ENCODE data around the gene ABR. TPM values are rescaled to one million over a fixed set of nuclear protein-coding genes. Genes with fewer than 3 reads are reported as not detected.
"Not testable (repeated sequence)": the region's sequence is repeated elsewhere in the genome, so short reads cannot be mapped to it uniquely, and the experiment has no call there.

ABR gene
- total RNA-seq, 1 donor from 2014 or later, result 94.5 TPM

DNA sequence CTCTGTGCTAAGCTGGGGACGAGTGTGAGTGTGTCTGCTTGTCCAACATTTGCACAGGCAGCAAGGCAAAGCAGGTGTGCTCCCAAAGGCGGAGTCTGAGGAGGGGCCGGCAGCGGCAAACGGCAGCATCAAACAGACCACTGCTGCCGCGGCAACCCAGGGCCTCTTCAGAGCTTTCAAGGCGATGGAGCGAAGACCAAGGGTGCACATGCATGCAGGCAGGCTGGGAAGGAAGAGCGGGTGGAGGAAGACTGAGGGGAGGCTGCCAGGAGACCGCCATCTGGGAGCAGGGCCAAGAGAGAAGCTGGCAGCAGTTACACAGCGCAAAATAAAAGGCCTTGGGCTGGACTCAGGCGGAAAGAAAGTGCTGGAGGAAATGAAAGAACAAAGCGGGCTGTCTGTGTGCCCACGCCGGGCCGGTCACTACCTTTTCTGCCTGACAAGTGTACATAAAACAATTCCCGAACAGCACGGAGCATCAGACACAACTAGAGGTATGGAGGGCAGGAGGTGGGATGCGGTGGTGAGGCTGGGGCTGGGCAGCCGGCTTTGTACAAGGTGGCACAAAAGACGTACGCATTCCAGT, 174.3 kb downstream of the ABR start:
- peak; percentile 33 for ATAC-seq

DNA sequence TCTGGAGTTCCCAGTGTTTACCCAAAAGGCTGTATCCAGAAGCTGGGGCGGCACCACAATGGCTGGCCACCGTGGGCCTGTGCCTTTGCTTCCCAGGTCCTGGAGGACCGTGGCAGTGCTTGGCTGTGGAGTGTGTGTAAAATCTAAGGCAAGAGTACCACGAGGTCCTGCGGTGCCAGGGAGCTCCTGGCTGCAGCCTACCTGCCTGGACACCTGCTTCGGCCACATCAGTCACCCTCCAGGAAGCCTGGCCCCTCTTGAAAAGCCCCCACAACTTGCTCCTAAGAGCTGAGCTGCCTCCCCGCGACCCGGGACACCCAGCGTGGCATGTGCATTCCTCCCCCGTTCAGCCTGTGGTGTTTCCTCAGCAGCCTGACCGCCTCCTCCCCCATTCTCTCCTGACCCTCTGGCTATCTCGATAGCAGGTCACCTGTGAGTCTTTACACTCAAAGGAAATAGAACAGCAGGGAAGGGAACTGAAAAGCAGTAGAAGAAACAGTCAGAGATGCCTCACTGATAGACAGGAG, 174.9 kb downstream of the ABR start:
- ATAC-seq, result no peak

DNA sequence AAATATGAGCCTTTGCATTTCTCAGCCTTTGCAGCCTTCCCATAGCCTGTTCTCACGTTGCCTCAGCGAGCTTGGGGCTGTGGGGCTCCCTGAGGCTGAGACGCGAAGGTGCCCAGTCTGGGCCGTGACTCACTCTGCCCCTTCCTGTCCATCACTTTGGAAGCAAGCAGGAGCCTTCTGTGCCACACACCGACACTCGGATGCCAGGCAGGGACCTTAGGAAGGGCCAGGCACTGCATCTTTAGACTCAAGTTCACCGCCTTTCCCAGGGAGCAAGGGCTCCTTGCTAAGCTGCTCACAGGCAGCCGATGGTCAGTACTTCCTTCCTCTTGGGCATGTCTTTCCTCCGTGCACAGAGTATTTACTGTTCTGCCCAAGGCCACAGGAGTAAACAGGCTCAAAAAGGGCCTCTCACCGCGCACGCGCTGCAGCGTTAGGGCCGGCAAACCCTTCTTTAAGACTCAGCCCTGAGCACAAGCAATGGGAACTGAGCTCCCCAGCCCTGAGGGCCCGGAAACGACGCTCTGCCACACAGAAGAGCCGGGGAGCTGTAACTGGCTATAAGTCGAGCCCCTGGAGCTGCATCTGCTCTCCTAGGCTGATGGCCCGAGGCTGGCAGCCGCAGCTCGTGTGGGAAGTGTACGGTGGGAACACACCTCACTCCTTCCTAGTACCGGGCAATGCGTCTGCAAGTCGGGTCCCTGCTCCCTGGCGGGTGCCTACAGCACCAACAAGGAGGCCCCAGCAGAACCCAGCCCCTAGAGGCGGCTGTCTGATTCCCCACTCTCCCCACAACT, 175.6 kb downstream of the ABR start:
- no peak for ATAC-seq

DNA sequence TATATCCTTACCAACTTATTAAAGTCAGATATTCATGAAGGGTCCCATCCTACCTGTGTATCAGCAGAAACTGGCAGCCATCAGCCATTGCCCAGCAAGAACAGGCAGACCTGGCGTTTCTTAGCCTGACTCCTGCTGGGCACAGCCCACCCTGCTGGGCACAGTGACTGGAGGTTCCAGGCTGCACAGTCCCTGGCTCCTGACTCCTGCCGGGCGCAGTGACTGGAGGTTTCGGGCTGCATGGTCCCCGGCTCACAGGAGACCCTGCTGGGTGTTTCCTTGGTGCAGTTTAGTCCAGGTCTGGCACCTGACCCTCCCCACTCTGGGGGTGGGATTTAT, 176.2 kb downstream of the ABR start:
- ATAC-seq, result no peak

DNA sequence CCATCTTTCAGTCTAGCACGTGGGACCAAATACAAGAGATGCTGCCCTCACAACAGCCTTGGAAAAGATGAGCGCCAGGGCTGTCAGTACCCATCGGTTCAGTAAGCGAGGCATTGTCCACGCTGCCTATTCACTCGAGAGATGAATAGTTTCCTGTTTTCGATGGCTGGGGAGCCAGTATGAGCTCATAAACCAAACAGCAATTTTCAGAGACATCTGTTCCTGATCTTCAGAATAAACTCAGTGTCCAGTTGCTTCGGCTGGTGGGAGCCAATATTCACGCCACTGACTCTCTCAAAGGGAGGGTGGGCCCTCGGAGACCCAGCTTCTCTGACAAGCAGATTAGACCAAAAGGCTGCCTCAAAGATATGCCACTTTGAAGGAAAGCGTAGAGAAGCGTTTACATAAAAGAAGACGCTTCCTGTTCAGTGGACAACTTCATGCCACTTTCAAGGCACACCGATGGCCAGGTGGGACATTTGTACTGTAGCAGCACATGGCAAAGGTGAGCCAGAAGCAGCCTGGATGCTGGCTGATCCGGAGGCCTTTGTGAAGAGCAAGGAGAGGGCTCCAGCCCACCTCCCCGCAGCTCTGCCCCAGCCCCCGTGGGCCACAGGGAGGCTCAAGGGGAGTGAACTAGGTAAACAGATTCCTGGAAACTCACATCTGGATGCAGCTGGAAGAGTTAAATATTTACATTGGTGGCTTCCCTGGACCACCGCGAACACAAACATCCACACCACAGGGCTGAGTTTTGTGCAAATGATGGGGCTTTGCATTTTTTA, 176.8 kb downstream of the ABR start:
- ATAC-seq, result no peak

DNA sequence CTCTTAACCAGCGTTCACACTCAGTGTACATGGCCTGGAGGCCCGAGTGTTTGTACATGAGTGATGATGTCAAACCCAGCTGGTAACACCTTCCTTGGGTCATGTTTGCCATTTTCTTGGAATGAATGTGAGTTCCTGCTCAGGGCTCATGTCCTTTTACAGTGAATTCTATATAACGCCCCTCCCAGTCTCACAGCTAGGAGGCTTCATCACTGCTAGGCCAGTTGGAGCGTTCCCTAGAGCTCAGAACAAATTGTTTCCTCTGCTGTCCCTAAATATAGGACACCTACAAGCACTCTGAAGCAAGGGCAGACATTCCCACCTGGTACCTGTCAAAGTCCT, 177.4 kb downstream of the ABR start:
- ATAC-seq, result no peak

DNA sequence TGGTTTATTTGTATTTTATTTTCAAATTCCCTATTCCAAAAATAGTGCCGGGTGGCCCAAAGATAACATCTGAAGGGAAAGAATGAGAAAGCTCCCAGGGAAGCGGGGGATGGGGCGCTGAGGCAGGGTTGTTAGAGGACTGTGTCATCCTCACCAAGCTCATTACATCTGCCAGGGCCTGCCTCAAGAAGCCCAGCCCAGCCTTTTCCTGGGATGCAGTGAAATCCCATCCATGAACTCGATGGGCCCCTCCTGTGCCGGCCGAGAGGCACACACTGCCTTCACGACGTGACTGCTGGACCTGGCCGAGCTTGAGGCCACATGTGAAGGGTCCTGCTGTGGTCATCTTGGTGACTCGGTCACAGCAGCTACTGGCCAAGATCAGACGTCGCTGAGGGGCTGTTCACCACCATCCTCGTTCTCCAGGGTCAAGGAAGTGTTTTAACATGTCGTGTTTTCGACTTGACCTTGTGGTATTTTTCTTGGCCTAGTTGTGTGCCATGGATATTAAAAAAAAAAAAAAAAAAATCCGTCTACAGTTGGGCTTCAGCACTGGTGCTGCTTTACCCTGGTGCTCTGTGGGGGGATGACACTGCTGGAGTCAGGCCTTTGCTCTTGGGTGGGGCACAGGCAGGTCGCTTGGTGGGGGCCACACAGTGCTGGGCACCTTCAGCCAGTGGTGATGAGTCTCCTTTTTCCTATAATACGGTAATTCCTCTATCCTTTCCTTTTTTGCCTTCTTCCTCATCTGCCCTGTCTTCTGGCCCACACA, 178.0 kb downstream of the ABR start:
- ATAC-seq, result no peak

DNA sequence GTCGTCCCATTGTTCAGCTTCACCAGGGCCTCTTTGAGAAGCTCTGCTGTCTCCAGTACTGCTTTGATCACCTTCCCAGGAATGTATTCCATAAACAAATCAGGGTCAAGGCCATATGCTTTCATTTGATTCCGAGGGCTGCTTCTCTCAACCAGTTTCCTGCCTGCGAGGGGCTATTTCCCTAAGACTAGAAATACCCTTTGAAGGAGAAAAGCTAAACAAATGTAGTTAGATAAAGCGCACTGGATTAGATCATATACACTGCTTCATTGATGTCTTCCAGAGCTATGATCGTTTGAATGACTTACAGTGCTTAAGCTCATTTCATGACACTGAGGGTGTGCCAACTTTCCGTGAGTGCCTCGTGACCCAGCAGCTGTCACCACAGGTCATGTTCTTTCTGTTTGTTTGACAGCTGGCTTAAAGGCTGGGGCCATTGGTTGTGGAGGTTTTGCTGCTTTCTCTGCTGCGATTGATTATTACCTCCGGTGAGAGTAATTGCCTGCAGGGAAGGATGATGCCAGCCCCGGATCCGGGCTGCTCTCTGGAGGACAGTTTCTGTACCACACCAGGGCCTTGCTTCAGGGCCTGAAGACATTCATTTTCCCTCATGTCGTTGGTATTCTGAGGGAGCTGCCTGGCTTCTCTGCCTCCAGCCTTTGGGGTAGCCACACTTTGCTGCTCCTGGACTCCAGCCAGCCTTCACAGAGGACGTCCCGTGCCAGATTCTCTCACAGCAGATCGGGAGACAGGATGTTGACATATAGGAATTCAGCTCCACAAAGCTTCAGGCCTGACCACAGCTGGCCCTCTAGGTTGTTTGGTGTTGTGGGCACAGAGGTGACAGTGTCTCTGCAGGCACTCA, 179.0 kb downstream of the ABR start:
- no peak for ATAC-seq

DNA sequence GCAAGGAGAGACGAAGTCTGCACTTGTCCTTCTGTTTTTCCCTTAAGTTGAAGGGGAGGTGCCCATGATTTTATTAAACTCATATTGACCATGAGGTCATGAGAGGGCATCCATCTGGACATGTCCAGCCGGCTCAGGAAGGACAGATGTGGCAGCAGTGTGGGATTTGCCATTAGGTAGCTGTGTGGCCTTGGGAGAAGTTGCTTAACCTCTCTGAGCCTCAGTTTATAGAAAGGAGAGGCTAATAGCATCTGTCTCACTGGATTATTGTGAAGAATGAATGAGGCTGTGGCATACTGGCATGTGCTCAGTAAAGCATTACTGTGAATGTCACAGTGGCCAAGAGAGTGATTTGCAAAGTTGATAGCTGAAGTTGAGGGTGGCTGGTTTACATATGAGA, 181.7 kb downstream of the ABR start:
- ATAC-seq, result no peak

DNA sequence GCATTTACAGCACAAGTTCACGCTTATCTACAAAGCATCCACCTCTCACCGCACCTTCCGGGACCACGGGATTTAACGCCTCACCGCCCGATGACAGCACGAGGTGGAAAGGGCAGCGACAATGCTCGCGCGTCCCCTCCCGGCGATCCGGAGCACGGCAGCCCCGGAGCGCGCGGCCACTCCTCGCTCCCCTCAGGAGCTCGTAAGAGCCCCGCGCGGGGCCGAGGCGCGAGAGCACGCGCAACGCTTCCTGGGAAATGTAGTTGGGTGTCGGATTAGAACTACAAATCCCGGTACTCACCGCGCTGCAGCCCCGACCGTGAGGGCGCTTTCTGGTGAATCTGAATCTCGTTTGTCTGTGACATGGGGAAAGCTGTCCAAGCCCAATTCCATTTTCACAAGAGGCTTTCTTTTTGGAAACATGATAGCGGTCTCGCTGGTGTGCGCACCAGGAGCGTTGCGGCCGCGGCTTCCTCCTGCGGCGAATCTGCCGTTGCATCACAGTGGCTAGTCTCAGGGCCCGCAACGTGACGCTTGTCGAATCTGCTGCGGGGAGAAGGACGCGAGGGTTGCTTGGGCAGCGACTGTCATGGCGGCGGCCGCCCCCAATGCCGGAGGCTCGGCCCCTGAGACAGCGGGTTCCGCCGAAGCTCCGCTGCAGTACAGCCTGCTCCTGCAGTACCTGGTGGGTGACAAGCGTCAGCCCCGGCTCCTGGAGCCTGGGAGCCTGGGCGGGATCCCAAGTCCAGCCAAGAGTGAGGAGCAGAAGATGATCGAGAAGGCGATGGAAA, 183.0 kb downstream of the ABR start, which contains the start of gene TIMM22:
TIMM22 (plus strand) TSS at position 576 of the 791 bp plus-strand sequence; CDS start at position 590, 14 bp downstream.
- peak; percentile 94 for ATAC-seq

DNA sequence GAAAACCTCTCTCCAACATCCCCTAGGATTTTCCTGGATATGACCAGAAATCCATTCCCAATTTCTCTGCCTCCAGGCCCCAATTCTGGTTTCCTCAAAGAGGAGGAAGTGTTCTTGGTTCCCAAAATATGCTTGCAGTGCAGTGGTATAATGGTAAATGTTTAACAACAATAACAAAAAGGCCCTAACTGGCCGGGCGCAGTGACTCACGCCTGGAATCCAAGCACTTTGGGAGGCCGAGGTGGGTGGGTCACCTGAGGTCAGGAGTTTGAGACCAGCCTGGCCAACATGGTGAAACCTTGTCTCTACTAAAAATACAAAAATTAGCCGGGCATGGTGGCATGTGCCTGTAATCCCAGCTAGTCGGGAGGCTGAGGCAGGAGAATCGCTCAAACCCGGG, 184.5 kb downstream of the ABR start:
- ATAC-seq, result not testable (repeated sequence)

DNA sequence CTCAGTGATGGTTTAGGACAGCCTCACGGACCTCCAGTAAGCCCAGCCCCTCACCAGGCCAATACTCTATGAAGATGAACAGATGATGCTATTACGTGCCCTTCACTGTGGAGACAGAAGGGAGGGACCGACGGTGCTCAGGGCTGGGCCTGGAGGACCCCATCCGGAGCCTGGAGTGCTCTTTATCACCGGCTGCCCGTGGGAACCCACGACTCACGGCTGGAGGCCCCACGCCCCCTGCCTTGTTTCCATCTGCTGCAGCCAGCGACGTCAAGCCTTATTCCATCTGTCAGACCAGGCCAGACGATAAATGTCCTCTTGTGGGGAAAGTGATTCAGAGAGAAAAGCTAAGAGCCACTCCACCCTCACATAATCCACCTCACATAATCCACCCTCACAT, 186.8 kb downstream of the ABR start:
- no peak for ATAC-seq

DNA sequence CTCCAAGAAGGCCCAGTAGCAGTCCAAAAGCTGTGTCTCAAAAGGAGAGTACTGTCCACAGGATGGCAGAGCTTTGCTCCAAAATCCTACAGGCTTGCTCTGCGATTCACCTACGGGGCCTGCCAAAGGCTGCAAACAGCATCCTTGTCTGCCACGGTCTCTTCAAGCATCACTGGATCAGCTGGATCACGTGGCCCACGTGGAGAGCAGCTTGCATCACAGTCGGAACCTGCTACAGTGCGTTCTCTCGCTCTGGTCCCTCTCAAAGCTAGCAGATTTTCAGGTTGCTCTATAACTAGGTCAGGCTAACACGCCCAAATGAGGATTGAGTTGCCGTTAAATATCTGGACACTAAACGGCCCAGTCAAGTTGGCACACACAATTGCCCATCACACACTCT, 191.2 kb downstream of the ABR start:
- ATAC-seq, result no peak

DNA sequence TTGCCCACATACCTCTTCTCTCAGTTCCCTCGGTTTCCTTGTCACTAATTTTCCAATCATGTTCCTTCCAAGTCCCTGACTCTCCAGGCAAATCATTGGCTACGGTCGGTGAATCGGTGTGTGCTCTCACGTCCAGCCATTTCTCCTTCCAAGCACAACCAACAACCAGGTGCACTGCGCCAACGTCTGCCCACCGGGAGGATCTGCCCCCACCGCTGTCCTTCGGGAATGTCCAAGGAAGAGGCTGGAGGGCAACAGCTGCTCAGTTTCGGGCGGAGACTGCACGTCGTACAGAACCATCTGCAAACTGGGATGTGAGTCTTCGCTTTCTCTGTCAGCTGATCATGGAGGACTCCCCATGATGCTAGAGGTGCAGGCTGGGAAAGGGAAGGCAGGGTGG, 191.8 kb downstream of the ABR start:
- no peak for ATAC-seq

DNA sequence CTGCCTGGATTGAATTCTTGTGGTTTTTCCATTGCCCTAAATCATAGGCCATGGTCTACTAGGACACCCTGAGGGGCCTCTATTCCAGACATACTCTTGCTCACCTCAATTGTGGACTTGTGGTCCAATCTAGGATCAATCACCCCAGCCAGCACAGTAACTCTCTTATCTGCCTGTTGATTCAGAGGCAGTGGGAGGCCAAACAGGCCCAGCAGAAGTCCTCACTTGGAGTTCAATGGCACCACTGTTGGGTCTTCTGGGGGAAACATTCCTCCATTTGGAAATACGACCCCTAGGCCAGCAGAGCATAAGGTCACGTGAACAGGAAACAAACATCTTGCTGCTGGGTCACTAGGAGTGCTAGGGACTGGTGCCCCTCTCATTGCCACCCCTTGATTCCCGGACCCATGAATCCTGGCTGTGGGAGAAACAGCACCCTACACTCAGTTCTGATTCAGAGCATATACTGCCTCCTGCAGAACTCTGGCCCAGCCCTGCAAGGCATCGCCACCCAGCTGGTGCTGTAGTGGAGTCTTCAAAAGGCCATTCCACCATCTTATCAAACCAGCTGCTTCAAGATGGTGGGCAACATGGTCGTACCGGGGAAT, 193.4 kb downstream of the ABR start:
- ATAC-seq, result no peak

DNA sequence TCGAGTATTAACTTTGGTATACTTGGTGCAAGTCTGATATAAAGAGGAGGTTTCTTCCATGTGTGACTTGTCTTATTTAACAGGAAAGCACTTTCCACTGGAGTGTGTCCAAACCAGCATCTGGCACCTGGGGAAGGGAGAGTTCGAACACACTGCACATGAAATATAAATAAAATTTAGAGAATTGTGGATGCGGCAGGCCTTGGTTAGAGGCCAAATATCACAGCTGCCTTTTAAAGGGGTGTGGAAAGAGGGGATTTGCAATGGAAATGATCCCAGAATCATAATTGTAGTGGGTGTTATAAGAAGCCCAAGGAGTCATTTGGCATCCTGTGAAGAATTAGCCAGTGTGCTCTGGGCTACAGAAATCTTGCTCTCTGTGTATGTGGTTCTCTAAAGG, 195.9 kb downstream of the ABR start:
- ATAC-seq, result no peak

DNA sequence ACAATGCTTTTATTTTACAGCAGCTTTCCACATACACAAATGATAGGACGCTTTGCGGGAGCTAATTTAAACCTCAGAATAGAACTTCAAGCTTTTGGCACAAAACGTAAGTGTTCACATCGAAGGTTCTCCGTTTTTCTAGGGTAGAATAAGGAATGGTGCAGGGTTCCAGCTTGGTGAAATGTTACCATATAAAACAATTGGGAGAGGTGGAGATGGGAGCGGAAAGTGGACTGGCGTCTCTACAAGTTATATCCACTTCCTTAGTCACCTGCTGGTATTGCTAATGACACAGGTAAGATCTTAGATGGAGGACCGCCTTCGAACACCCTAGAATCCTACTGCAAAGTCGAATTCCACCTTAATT, 198.5 kb downstream of the ABR start:
- ATAC-seq, result no peak

DNA sequence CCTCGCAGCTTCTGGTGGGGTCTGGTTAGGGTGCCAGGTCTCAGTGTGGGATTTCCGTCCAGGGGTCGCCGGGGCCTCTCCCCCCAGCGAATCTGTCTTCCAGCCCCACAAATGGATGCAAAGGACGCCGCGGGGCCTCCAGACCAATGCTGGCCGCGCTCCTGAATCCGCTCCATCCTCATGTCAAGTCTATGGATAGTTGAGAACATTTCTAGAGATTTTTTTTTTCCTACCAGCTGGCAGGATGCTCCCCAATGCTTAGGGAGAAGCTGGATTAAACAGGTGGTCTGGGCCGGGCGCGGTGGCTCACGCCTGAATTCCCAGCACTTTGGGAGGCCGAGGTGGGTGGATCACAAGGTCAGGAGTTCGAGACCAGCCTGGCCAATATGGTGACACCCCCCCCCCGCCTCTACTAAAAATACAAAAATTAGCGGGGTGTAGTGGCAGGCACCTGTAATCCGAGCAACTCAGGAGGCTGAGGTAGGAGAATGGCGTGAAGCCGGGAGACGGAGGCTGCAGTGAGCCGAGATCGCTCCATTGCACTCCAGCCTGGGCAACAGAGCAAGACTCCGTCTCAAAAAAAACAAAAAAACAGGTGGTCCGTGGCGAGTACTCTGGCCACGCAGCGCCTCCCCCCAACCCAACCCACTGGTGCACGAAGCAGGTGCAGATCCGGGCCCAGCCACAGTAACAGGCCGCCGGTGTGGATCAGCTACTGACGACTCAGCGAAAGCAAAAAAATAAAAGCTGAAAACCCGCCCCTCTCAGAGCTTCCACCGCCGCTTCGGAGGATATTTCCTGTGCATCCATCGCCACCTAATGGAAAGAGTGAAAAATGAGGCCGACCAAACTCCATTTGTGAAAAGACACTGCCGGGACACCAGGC, 199.1 kb downstream of the ABR start:
- ATAC-seq, result peak; percentile 65

Measured in esophagus mucosa (tissue), 1 donor.